Left lung (tissue), 10 donors: ENCODE data around the gene KLHL22. TPM values are rescaled to one million over a fixed set of nuclear protein-coding genes. Genes with fewer than 3 reads are reported as not detected.

Experiments used
- ATAC-seq: fragments of 200-7000 bp; cut with Tn5 transposase; one replicate; pipeline ENCODE4 v1.9.1; 2020; ENCODE audit warnings: moderate library complexity
- DNase-seq, 4 donors: peaks; one replicate each; pipeline ENCODE4 v3.0.0-alpha.2; 2013 to 2020
- H3K27ac ChIP-seq, 2 donors: fragments of 200-600 bp; sonication (generic) in 1 of 2; one replicate each; pipeline versions ENCODE4 v1.5.0 to v1.8.0; 2020 to 2021
- H3K27me3 ChIP-seq, 2 donors: fragments of 200-600 bp; sonication (generic) in 1 of 2; one replicate each; pipeline versions ENCODE4 v1.5.0 to v1.8.0; 2020 to 2021
- H3K36me3 ChIP-seq, 2 donors: fragments of 200-600 bp; sonication (generic) in 1 of 2; one replicate each; pipeline versions ENCODE4 v1.5.0 to v1.8.0; 2020 to 2021
- H3K4me1 ChIP-seq, 2 donors: fragments of 200-600 bp; one replicate each; pipeline ENCODE4 v1.8.0; 2021
- H3K4me3 ChIP-seq, 2 donors: fragments of 200-600 bp; sonication (generic) in 1 of 2; one replicate each; pipeline versions ENCODE4 v1.5.0 to v1.8.0; 2020 to 2021; ENCODE audit warnings: mild to moderate bottlenecking in 1 of 2
- H3K9me3 ChIP-seq, 2 donors: fragments of 200-600 bp; sonication (generic) in 1 of 2; one replicate each; pipeline versions ENCODE4 v1.5.0 to v1.8.0; 2020 to 2021
- CTCF ChIP-seq, 2 donors: fragments of 200-600 bp; sonication (generic) in 1 of 2; IDR thresholded peaks; one replicate each; pipeline versions ENCODE4 v1.5.0 to v1.8.0; 2021; ENCODE audit warnings: antibody characterized with exemption in 2 of 2
- intact Hi-C, 2 donors: fragments of 100-400 bp; cut with DNase I; formaldehyde crosslinking; loops; one replicate each; pipeline versions ENCODE4 v1.11.2 to v1.14.2; 2022
- polyA plus RNA-seq, 6 donors: library from polyadenylated mRNA; unstranded; fragments of 120-200 nt; gene quantifications; one replicate each; pipeline ENCODE4 v1.2.1, GENCODE V29; 2013; ENCODE audit not compliant: insufficient read length in 6 of 6
- total RNA-seq, 2 donors: library from RNA; stranded (reverse); fragmentation: NEBNext Ultra II Directional; extraction: Animal tissue kit (Norgen Biotek cat#: 25700); gene quantifications; one replicate each; pipeline ENCODE4 v1.2.1, GENCODE V29; 2021
- donor health status: DM: no; HTN: yes; CAD: no.
- donor health status: DM: no; HTN: no; CAD: no.

Gene KLHL22
- total and polyA plus RNA-seq, 8 donors, result 22.0 to 38.6 (median 34.1) TPM

- intact Hi-C loops, result no loop called here
- ATAC-seq (no peak), DNase-seq (no peak)
- no peak overlapping the region for H3K27ac ChIP-seq
- no peaks in the 10 kb centered on the region for H3K9me3 ChIP-seq
- H3K36me3 ChIP-seq, result peaks cover 0 to 31% of the 10 kb centered on the region in 2 donors
- peaks cover 0 to 11% of the 10 kb centered on the region in 2 donors for H3K4me1 ChIP-seq
- H3K27me3 ChIP-seq, result no peaks in the 10 kb centered on the region
- TF ChIP-seq CTCF (IDR thresholded peaks at IDR 0.05), result no peak
- no peak overlapping the region for H3K4me3 ChIP-seq
These were observed 45.6 kb downstream of the KLHL22 start for GRCh38 chr22:20449819-20450550.

- peaks cover 0 to 44% of the 10 kb centered on the region in 2 donors for H3K36me3 ChIP-seq
- H3K4me3 ChIP-seq, result no peak overlapping the region
- DNase-seq (no peak), ATAC-seq (no peak)
- H3K4me1 ChIP-seq, result no peaks in the 10 kb centered on the region
- intact Hi-C loops, result no loop called here
- no peak overlapping the region for H3K27ac ChIP-seq
- no peaks in the 10 kb centered on the region for H3K9me3 ChIP-seq
- no peak for TF ChIP-seq CTCF (IDR thresholded peaks at IDR 0.05)
- H3K27me3 ChIP-seq, result no peaks in the 10 kb centered on the region
These were observed 47.0 kb downstream of the KLHL22 start for GRCh38 chr22:20448630-20449029.

DNA sequence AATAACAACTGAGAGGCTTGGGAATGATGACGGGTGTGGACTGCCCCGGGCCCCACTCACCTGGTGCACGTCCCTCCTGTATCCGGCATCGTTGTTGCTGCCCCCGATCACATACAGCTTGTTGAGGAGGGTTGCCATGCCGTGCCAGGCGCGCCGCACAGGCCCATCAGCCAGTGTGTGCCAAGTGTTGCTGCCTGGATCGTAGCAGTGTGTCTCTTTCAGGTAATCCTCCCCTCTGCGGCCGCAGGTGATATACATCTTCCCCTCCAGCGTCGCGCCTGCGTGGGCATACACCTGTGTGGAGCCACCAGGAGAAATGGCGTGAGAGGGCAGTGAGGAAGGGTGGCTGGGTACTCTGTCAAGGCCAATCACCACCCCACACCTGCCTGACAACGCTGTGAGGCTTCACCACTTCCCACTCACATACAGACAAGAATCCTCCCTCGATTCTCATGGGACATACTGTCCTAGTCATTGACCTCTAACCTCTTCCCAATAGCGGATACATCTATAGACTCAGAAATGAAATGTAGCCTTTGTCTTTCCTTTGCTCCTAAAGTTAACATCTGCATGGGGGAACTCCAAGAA lies 49.1 kb downstream of the KLHL22 start:
- Histone ChIP-seq H3K4me1 (no peaks in the 10 kb centered on the region), H3K27me3 (no peaks in the 10 kb centered on the region), H3K4me3 (no peak overlapping the region), H3K36me3 (peaks cover 0 to 57% of the 10 kb centered on the region in 2 donors), H3K27ac (no peak overlapping the region), H3K9me3 (no peaks in the 10 kb centered on the region)
- intact Hi-C loops, result no loop called here
- no peak for TF ChIP-seq CTCF (IDR thresholded peaks at IDR 0.05)
- ATAC-seq (no peak), DNase-seq (no peak)

- intact Hi-C loops, result no loop called here
- Histone ChIP-seq H3K27ac (no peak overlapping the region), H3K27me3 (no peaks in the 10 kb centered on the region), H3K36me3 (peaks cover 0 to 49% of the 10 kb centered on the region in 2 donors), H3K4me3 (no peak overlapping the region), H3K4me1 (no peaks in the 10 kb centered on the region), H3K9me3 (no peaks in the 10 kb centered on the region)
- DNase-seq, result no peak
- ATAC-seq, result no peak
- no peak for TF ChIP-seq CTCF (IDR thresholded peaks at IDR 0.05)
These were observed 51.3 kb downstream of the KLHL22 start for GRCh38 chr22:20444325-20444724.

GRCh38 chr22:20442485-20443284 lies 52.9 kb downstream of the KLHL22 start:
- Histone ChIP-seq H3K27ac (no peak overlapping the region), H3K4me3 (no peak overlapping the region), H3K36me3 (peaks cover 0 to 49% of the 10 kb centered on the region in 2 donors), H3K27me3 (peaks cover 5 to 16% of the 10 kb centered on the region in 2 donors), H3K4me1 (peaks cover 0 to 11% of the 10 kb centered on the region in 2 donors), H3K9me3 (no peaks in the 10 kb centered on the region)
- DNase-seq, result no peak
- no peak for TF ChIP-seq CTCF (IDR thresholded peaks at IDR 0.05)
- intact Hi-C loops, result no loop called here
- no peak for ATAC-seq
